KMS-11 (cell line): ENCODE data around the gene TTC27.

ENCODE experiments used
- H2AFZ ChIP-seq: fragments of 200-600 bp; sonication (generic); 2 replicates; pipeline ENCODE4 v1.6.1; 2016; ENCODE audit warnings: antibody characterized with exemption, mixed run types, low read depth
- H3K27ac ChIP-seq: fragments of 200-600 bp; sonication (generic); 2 replicates; pipeline ENCODE4 v1.6.1; 2016; ENCODE audit warnings: mild to moderate bottlenecking, mixed run types
- H3K27me3 ChIP-seq: fragments of 200-600 bp; sonication (generic); 2 replicates; pipeline ENCODE4 v1.6.1; 2017; ENCODE audit warnings: mild to moderate bottlenecking, low read depth, mixed run types, moderate library complexity; ENCODE audit not compliant: insufficient read depth
- H3K36me3 ChIP-seq: fragments of 200-600 bp; sonication (generic); 2 replicates; pipeline ENCODE4 v1.6.1; 2017; ENCODE audit warnings: mild to moderate bottlenecking, mixed run types; ENCODE audit not compliant: insufficient read depth
- H3K4me1 ChIP-seq: fragments of 200-600 bp; sonication (generic); 2 replicates; pipeline ENCODE4 v1.6.1; 2016; ENCODE audit warnings: mild to moderate bottlenecking, low read depth, mixed run types; ENCODE audit not compliant: poor library complexity, severe bottlenecking
- H3K4me2 ChIP-seq: fragments of 200-600 bp; sonication (generic); 2 replicates; pipeline ENCODE4 v1.7.0; 2016; ENCODE audit warnings: mild to moderate bottlenecking, mixed run types
- H3K4me3 ChIP-seq: fragments of 200-600 bp; sonication (generic); IDR thresholded peaks from 2 replicates; pipeline ENCODE4 v1.6.1; 2017; ENCODE audit warnings: low read depth, low read length, mixed read lengths; ENCODE audit not compliant: insufficient read depth
- H3K79me2 ChIP-seq: fragments of 200-600 bp; sonication (generic); 2 replicates; pipeline ENCODE4 v1.6.1; 2016; ENCODE audit warnings: low read depth, mixed run types; ENCODE audit not compliant: insufficient read depth
- H3K9ac ChIP-seq: fragments of 200-600 bp; sonication (generic); 2 replicates; pipeline ENCODE4 v1.6.1; 2016; ENCODE audit warnings: mild to moderate bottlenecking, mixed run types
- H4K20me1 ChIP-seq: fragments of 200-600 bp; sonication (generic); 2 replicates; pipeline ENCODE4 v1.6.1; 2016; ENCODE audit warnings: mild to moderate bottlenecking, mixed run types; ENCODE audit not compliant: insufficient read depth
- TF ChIP-seq, protein P1 (sequence below): fragments of 200-600 bp; sonication (generic); conservative IDR thresholded peaks from 2 replicates; pipeline ENCODE4 v1.6.1; 2017; ENCODE audit warnings: low read depth, mild to moderate bottlenecking, antibody characterized with exemption, low read length, moderate library complexity, mixed read lengths

The TTC27 gene

DNA sequence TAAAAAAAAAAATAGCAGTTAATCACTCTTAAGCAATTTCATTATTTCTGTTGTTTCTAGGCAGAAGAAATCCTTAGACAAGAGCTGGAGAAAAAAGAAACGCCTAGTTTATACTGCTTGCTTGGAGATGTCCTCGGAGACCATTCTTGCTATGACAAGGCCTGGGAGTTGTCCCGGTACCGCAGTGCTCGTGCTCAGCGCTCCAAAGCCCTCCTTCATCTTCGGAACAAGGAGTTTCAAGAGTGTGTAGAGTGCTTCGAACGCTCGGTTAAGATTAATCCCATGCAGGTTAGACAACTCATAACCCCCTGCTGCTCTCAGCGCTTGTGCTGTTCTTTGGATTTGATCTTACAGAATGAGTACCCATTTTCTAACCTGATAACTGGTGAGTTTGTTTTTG lies 130.4 kb downstream of the TTC27 start:
- Histone ChIP-seq H4K20me1 (no peaks in the 10 kb centered on the region), H3K27ac (no peak overlapping the region), H3K9ac (no peak overlapping the region), H2AFZ (no peak overlapping the region), H3K36me3 (no peaks in the 10 kb centered on the region; the same call in 1 of the 2 replicates), H3K4me1 (peaks cover 11% of the 10 kb centered on the region), H3K4me2 (no peak overlapping the region), H3K79me2 (no peaks in the 10 kb centered on the region), H3K4me3 (no peak overlapping the region), H3K27me3 (no peaks in the 10 kb centered on the region)
- TF ChIP-seq, protein P1, sequence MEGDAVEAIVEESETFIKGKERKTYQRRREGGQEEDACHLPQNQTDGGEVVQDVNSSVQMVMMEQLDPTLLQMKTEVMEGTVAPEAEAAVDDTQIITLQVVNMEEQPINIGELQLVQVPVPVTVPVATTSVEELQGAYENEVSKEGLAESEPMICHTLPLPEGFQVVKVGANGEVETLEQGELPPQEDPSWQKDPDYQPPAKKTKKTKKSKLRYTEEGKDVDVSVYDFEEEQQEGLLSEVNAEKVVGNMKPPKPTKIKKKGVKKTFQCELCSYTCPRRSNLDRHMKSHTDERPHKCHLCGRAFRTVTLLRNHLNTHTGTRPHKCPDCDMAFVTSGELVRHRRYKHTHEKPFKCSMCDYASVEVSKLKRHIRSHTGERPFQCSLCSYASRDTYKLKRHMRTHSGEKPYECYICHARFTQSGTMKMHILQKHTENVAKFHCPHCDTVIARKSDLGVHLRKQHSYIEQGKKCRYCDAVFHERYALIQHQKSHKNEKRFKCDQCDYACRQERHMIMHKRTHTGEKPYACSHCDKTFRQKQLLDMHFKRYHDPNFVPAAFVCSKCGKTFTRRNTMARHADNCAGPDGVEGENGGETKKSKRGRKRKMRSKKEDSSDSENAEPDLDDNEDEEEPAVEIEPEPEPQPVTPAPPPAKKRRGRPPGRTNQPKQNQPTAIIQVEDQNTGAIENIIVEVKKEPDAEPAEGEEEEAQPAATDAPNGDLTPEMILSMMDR: no peak

DNA sequence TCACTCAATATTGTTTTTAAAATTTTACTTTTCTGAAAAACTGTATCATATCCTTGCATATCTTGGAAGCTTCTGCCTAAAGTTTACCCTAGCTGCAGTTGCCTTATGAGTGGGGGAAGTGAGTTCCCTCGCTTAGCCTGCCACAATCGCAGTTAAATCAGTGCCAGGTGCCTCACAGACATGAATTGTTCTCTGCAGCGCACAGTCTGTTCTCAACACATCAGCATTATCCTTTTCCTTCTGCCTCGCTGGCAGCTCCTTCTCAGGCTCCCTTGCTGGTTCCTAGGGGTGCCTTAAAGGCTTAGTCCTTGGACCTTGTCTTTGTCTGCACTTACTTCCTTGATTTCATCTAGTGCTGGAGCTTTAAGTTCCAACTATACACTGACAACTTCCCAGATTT lies 132.8 kb downstream of the TTC27 start:
- no peak overlapping the region for H3K27ac ChIP-seq
- no peak overlapping the region for H2AFZ ChIP-seq
- no peaks in the 10 kb centered on the region; the same call in 1 of the 2 replicates for H3K36me3 ChIP-seq
- no peaks in the 10 kb centered on the region for H4K20me1 ChIP-seq
- peaks cover 11% of the 10 kb centered on the region for H3K4me1 ChIP-seq
- no peak overlapping the region for H3K9ac ChIP-seq
- no peaks in the 10 kb centered on the region for H3K79me2 ChIP-seq
- H3K4me3 ChIP-seq: no peak overlapping the region
- H3K27me3 ChIP-seq: no peaks in the 10 kb centered on the region
- no peak overlapping the region for H3K4me2 ChIP-seq
- TF ChIP-seq, protein P1: no peak

DNA sequence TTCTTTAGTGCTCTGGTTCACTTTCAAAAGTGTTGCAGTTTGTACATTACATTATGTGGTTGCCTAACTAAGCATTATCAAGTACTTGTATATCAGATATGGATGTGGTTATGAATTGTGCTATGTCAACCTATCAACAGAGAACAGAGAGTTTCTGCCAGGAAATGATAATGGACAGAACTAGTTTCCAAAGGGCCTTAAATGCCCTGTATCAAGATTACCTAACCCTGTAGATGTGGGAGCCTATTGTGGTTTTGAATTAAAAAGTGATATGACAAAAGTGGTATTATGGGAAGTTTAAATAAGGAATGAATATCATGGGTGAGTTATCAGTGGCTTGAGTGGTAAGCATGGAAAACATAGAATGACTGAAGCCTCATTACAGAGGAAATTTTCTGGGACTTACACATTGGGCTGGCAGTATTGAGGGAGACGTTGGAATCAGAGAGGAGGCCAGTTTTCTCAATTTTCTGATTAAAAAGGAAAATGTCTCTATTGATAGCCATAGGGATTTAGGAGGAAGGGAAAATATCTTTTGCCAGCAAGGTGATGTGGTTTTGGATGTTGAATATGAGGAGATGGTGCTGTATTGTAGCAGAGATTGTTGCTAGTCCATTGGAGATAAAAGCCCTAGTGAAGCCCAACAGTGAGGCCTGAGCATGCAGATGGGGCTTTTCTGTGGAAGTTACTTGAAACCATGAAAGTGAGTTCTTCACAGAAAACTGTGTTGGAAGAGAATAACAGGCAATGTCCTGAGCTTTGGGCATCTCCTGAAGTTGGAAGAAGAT lies 140.7 kb downstream of the TTC27 start:
- no peaks in the 10 kb centered on the region for H3K36me3 ChIP-seq
- no peak overlapping the region for H2AFZ ChIP-seq
- TF ChIP-seq, protein P1: no peak
- H3K4me1 ChIP-seq: peaks cover 13% of the 10 kb centered on the region
- H3K27ac ChIP-seq: no peak overlapping the region
- no peaks in the 10 kb centered on the region for H3K79me2 ChIP-seq
- H3K27me3 ChIP-seq: no peaks in the 10 kb centered on the region
- no peak overlapping the region for H3K4me2 ChIP-seq
- H3K9ac ChIP-seq: no peak overlapping the region
- H4K20me1 ChIP-seq: no peaks in the 10 kb centered on the region
- H3K4me3 ChIP-seq: no peak overlapping the region

DNA sequence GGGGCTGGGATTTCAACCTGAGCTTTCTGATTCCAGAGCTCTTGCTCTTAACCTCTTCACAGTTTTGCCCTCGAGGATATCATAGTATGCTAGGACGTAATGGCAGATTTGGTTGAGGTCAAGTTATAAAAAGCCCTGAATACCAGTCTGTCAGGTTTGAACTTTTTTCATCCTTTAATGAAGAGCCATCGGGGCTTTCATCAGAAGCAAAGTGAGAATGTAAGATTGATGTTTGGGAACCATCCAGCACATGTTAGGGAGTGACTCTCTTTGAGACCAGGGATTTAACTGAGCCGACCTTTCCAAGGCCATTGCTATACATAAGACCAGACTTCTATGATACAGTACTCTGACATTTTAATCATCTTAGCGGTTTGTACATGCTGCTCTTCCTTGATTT lies 142.5 kb downstream of the TTC27 start:
- H3K4me1 ChIP-seq: peaks cover 13% of the 10 kb centered on the region
- no peak overlapping the region for H3K4me3 ChIP-seq
- no peaks in the 10 kb centered on the region for H4K20me1 ChIP-seq
- no peak overlapping the region for H3K4me2 ChIP-seq
- no peaks in the 10 kb centered on the region for H3K36me3 ChIP-seq
- TF ChIP-seq, protein P1: no peak
- H3K27ac ChIP-seq: no peak overlapping the region
- H3K79me2 ChIP-seq: no peaks in the 10 kb centered on the region
- H3K9ac ChIP-seq: no peak overlapping the region
- H3K27me3 ChIP-seq: no peaks in the 10 kb centered on the region
- no peak overlapping the region for H2AFZ ChIP-seq
